HG02623 (cell line): ENCODE measurements around the gene IL26.

Experiments used
- ATAC-seq: cut with Tn5 transposase; IDR thresholded peaks from one replicate; pipeline ENCODE4 v1.9.1; 2021; ENCODE audit warnings: moderate library complexity; ENCODE audit not compliant: unreplicated experiment

Gene IL26

DNA sequence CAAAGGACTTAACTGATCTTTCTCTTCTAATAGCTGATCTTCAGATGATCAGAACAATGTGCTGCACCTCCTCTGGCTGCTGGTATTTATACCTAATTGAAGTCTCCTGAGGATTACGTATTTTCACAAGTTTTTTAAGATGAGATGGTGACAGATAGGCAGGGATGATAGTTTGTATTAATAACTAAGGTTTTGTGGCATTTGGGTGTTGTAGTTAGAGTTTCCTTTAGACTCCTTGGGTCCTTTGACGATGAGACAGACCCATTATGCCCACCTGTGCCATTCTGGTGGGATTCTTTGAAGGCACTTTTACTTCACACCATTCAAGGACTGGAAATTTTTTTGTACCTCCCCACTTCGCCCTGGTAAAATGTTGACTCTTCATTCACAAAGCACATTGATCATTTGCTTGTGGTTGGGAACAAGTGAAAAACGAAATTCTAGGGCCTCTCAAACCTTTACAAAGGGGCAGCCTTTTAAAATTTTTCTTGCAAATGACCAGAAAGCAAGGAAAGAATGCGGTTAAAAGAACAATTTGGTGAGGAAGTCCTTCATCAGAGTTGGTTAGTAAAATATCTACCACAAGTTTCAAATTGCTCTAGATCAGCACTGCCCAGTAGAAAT, 65.8 kb downstream of the IL26 start, which contains the start of gene IFNG:
Gene IFNG, minus strand, starts transcription at position 60 of the 624 bp plus-strand sequence. CDS start 125 bp downstream, outside the sequence.
- ATAC-seq: peak; percentile 51

DNA sequence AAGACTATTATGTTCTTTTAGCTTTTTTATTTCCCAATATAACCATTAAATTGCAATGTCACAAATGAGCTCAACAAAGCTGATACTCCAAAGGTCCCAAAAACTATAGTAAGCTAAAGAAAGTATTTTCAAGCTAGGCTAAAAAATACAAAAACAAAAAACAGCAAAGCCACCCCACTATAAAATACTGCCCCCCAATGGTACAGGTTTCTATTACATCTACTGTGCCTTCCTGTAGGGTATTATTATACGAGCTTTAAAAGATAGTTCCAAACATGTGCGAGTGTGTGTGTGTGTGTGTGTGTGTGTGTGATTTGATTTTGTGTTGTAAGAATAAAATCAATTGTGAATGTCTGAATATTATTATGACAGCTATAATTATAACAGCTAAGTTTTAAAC, 67.2 kb downstream of the IL26 start:
- no peak for ATAC-seq

DNA sequence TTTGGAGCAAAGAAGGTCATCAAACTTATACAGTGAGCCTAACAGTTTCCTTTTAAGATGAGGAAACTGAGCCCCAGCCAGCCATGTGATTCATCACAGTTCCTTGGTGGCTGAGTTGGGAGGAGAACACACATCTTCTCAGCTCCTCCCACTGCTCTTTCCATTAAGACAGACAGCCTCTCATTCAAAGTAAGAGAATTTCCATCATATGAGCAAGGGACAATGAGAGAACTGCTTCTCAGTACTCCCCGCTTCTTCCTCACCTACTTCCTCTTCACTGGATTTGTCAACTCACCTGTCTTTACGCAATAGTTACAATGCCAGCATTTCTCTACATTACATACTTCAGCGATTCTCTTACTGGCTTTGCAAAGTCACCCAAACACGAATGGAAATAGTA, 68.2 kb downstream of the IL26 start:
- ATAC-seq: no peak

DNA sequence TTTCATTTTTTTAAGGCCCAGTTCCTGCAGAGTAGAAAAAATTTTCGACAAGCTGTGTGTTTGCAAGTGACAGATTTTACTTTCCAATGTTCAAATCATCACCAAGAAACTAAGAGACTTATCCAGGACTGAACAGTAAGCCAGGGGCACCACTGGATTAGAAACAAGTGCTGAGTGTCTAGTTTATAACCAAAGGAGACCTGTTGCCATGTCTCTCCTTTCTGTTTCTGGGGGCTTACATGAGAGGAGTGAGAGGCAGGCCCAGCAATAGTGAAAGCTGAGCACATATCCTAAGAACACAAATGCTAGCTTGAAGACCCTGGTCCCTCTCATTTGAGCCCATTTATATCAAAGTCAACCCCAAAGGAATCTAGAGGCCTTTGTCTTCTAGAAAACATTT, 69.0 kb downstream of the IL26 start:
- ATAC-seq: no peak

DNA sequence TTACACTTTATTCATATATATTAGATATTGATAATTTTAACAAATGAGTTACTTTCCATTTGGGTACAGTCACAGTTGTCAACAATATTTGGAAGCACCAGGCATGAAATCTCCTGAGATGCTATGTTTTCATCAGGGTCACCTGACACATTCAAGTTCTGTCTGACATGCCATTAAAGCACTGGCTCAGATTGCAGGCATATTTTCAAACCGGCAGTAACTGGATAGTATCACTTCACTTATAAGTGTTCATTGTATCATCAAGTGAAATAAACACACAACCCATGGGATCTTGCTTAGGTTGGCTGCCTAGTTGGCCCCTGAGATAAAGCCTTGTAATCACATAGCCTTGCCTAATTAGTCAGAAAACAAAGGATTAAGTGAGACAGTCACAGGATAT, 70.8 kb downstream of the IL26 start:
- ATAC-seq: no peak
